GM19467 (cell line): ENCODE data around the gene UVRAG.

Experiments
- ATAC-seq: cut with Tn5 transposase; IDR thresholded peaks from one replicate; pipeline ENCODE4 v1.9.1; 2021; ENCODE audit warnings: mild to moderate bottlenecking, moderate library complexity; ENCODE audit not compliant: unreplicated experiment

The UVRAG gene

DNA sequence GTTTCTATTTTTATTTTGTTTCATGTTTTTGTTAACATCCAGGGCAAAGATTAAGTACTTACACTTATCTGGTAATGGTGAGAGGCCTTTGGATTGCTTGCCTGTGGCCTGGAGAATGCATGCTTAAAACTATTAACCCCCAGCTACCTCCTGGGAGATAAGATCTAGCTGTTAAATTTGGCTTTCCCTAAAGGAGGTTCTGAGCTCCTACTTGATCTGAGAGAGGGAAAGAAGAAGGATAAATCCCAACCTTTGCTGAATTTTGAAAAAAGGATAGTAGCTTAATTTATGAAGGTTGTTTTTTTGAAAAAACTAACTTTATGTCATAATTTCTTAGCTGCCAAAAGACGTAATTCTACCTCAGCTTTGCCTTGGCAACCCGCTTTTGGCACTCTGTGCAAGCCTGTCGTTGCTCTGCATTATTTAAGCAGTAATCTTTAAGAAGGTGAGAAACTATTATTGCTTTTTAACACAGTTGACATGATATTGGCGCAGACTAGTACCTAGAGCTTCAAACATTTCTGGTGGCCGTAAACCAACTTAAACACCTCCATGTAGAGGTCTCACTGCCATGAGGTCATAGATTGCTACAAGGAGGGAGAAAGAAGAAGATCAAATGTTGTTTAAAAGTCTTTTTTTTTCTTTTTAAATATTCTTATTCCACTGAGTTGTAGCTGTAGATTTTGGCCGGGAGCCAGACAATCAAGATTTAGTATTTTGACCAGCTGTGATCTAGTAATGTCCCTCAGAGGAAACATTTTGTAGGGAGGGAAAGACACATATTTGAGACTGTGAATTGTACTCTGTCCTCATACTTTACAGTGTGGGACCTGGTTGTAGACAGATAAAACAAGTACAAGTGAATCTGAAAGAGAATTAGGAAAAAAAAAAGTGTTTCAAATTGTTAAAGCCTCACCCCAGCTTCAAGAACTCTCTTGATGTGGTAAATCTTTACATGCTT, 316.9 kb downstream of the UVRAG start:
- ATAC-seq, result no peak

DNA sequence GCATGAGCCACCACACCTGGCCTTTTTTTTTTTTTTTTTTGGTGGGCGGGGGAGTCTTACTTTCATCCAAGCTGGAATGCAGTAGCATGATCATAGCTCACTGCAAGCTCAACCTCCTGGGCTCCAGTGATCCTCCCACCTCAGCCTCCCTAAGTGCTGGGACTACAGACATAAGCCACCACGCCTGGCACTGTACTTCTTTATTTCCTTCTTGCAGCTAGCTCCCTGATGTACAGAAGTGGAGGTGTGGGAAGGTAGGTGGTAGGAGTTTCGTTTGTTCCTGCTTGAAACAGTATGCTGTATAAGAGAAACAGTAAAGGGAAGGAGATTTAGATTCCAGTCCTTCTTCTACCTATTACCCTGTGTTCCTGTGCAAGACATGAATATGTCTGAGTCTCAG, 319.2 kb downstream of the UVRAG start:
- no peak for ATAC-seq

DNA sequence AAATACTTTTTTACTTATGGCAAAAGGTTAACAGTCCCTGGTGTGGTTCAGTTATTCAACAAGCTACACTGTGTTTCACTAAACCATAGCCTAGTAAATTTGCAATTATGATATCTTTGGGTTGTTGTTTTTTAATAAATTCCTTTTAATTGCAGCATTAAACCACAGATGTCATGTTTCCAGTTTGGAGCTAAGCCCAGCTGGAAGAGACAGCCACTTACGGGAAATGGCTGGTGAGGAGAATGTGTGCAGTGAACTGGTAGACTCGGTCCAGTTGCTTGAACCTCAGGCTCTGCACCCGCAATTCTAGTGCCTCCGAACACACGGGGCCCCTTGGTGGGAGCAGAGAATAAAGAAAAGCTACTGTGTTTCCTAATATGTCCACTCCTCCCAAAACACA, 320.5 kb downstream of the UVRAG start:
- ATAC-seq, result no peak

DNA sequence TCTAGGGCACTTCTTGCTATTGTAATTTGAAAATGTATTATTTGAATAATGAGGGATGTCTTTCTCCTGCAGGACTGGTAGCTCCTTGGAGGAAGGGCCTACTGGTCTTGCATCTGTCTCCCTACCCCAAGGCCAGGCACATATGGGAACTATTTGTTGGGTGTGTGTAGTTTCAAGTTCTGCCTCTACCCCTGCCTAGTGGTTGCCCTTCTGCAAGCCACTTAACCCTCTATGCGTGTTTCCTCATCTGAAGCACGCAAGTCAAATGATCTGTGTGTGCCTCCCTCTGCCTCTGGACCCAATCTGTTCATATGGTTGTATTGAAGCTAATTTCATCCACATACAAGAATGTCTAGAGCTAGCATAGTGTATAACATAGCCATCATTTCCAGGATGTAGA, 324.3 kb downstream of the UVRAG start:
- ATAC-seq, result no peak

DNA sequence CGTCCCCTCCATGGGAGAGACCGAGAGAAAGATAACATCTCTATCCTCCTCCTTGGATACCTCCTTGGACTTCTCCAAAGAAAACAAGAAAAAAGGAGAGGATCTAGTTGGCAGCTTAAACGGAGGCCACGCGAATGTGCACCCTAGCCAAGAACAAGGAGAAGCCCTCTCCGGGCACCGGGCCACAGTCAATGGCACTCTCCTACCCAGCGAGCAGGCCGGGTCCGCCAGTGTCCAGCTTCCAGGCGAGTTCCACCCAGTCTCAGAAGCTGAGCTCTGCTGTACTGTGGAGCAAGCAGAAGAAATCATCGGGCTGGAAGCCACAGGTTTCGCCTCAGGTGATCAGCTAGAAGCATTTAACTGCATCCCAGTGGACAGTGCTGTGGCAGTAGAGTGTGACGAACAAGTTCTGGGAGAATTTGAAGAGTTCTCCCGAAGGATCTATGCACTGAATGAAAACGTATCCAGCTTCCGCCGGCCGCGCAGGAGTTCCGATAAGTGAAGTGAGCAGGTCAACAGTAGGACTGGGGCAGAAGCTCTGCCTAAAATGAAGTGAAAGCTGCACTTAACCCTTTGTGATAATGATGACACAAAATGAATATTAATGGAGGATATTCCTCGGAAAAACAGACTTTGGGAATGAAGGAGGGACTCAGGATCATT, 326.0 kb downstream of the UVRAG start:
- no peak for ATAC-seq

DNA sequence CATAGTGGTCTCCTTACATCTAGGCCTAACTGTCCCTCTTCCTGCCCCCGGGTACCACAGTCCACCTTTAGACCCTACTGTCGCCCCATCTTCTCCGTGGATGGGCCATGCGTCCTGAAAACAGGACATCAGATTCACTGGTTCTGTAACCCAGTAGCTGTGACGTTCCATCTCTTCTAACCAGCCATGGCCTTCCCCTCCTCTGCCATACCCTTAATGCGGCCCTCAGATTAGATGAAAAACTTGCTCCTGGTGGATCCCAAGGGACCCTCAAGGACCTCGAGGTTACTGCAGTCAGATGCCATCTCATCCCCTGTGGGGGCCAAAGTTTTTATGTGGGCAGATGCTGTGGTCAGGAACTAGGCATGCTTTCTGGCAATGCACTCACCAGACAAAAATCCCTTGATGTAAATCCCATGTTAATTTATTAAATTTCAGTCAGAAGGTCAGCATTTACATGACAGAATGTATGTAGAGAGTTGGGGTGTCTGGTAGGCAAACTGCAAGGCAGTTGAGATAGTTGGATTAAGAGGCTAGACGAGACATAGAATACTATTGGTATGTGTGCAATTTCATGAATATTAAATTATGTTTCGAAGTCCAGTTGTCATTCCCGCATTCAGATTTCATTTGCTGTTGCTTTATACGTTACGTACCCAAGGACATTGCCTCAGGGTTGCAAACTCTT, 327.0 kb downstream of the UVRAG start:
- no peak for ATAC-seq

DNA sequence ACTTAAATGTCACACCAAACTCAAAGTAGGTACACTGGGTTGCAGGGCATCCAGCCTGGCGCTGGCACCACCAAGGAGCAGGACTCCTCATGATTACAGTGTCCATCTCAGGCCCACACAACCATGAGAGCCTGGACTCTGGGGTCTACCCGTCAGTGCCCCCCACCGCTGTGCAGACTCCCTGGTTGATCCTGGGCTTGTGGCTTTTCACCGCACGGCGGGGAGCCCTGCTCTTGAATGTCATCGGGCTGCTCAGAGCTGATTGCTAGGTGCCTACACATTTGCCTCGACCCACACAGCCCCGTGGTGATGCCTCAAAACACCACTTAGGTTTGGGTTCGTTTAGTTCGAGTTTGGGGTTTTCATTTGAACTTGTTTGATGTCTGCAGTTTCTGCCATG, 328.3 kb downstream of the UVRAG start:
- no peak for ATAC-seq

DNA sequence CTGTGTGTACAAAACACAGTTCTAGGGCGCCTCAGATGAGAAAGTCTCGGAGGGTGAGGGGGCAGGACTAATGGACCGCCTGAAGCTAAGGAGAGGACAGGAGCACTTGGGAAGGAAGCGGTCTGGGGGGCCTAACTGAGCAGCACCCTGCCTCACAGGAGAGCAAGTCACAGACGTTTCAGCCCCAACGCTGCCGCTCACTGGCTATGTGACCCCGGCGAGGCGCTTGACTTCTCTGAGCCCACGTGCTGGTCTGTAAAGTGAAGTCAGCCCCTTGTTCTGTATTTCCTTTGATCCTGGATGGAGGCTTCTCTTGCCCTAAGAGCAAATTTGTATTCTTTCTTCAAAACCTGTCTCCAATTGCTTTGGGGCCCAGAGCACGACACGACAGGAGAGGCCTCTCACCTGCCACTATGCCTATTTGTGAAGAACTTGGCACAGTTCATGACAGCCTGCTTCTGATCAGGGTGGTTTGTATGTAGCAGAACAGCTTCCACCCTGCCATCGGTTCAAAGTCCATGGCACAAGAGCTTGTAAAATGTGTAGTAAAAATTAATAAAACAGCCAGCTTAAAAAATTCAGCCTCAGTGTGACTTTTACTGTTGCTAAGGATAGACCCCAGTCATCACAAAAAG, 332.2 kb downstream of the UVRAG start:
- no peak for ATAC-seq

DNA sequence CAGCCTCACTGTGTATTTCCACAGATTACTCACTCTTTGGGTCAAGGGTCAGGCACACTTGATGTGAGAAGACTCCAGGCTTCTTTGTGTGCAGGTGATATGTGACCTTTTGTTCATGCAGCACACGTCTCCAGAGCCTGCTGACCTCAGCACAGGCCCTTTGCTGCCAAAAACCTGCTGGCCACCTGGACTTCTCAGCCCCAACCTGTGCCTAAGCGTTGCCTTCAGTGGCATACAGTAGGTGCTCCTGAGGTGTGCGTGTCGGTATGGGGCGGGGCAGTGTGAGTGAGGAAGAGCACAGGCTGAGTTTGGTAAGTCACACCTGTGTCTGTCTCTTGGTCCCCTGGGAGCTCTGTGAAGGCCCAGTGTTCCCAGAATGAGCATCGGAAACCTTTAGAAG, 333.2 kb downstream of the UVRAG start:
- no peak for ATAC-seq

DNA sequence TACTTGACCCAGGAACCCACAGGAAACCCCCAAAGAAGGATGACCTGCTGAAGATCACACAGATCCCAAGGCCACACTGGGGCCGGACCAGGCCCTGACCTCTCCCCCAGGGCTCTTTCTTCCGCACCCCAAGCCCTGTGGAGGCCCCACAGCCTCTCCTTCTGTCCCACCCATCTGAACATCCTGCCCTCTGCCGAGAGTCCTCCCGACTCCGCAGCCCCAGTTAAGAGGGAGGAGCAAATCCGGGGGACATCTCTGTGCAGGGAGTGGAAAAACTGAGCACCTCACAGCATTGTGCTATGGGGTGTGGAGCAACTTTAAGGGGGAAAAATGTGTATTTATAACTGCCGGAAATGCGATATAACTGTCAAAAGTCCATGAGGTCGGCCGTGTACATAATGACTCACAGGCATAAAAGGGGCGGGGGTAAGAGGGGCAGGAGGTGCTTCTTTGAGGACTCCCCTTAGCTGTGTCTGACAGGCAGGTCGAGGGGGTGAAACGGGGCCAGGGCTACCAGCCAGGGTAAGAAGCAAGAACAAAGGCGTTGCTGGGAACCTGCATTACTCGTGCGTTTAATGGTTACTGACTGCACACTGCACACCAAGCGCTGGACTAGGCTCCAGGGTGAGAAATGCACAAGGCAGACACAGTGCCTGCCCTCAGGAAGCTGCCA, 334.1 kb downstream of the UVRAG start:
- ATAC-seq, result no peak

DNA sequence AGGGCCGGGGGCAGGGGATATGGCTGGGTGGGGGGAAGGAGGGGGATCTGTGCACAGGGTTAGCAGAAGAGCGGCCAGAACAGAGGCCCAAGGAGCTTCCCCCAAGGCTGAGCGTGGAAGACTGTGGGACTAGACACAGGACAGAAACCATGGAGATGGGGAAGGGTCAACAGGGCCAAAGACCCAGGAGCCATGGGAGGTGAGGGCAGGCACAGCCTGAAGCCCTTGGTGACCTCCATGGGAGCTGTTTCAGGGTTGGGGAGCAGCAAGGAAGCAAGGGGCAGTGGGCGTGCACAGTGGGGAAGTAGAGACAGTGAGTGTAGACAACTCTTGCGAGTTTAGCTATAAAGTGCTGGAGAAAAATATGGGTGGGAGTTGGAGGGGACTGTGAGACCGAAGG, 334.7 kb downstream of the UVRAG start:
- no peak for ATAC-seq

DNA sequence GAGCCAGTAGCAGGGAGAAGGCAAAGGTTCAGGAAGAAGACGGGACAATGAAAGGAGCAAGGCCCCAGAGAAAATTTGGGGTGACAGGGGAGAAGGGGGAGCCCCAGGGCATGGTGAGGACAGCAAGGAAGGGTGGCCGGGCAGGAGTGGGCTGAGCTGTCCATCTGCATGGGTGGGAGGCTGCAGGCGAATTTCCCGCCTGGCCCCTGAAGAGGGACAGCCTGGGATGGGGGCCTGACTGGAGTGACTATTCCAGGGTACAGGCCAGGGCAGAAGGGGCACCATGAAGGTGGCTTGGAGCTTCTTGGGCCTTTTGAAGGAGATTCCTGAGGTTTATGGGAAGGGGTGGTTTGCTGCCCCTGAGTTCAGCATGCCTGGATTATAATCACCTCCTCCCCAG, 335.1 kb downstream of the UVRAG start:
- no peak for ATAC-seq

DNA sequence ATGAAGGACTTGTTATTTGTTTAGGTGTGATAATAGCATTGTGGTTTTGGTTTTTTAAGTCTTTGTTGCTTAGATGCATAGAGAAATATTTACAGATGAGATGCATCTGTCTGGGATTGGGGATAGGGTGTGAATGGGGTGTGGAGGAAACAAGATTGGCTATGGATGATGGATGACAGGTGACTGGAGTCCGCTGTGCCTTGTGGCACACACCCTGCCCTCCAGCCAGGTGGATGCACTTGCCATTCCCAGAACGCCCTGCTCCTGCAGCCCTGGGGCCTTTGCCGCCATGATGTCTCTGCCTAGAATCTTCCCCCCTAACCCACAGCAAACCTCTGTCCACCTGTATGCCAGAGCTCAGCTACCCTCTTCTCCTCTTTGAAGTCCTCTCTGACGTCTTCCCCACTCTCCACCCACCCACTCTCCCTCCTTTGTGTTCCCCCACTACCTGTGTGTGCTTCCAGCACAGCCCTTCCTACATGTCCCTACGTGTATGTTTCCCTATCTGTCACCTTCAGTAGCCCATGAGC, 336.6 kb downstream of the UVRAG start:
- ATAC-seq, result no peak

DNA sequence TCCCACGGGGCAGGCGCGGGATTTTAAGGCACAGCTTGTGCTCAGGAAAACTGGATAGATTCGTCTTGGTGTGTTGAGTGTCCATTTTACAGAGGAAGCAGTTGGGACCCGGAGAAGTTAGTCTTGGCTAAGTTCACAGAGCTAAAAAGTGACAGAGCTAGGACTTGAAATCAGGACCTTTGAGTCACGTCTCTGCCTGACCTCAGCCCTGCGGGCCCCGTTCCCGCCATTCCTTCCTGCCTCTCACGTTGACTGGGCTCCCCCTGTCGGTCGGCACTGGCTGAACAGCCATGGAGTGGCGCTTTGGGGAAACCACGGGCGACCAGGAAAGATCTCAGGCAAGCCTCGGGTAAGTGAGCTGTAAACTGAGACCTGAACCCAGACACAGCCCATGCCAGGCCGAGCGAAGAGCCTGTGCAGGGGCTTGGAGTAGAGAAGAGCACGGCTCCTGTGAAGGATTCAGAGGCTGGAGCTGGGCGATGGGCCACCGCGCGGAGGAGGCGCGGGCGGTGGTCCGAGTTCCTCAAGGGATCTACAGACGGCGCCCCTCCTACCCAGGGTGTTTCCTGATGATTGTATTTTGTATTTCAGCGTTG, 337.2 kb downstream of the UVRAG start:
- ATAC-seq, result peak; percentile 60

DNA sequence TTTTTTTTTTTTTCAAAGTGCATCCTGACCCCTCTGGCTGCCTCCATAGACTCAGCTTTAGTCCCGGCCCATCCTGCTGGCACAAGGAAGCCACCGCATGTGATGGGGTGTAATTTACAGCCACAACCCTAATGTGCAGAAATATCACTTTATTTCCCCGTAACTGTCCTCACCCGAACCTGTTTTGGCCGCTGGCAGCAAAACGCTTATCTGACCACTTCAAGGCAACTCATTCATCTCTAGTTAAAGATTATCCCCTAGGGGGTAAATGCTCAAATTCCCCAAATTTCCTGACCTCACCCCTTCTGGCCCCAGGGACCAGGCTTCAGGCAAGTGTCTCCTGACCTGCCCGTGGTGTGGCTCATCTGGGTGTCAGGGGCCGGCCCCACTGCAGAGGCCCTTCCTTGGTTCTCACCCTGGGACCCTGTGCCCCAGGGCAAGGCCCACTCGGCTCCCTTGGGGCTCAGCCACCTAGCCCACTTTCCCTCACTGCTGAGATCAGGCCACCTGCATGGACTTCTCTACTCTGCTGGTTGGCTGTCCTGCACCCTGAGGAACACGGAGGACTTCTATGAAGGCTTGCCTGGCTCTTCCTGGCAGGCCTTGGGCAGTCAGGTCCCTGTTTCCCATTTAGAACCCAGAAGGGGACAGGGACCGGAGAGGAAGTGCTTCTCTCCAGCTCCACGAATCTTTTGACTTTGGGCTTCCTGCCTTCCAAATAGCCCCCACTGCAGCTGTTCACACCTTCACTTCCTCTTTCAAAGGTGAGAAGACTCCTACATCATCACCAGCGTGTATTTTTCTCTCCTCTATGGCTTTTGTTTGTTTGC, 337.9 kb downstream of the UVRAG start:
- ATAC-seq, result no peak

DNA sequence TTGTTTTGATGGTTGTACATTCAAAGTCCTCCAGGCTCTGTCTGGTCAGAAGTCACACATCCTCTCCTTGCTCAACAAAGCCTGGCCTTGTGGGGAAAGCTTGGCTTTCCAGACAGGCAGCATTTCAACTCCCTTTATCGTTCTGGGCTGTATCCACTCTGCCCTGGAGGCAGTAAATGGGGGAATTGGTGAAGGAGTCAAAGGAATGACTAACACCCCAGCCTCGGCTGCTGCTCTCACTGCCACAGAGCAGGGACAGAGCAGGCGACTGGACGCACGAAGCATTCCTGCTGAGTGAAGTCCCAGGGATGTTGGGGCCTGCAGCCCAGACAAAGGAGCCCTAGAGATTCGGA, 338.5 kb downstream of the UVRAG start:
- no peak for ATAC-seq

DNA sequence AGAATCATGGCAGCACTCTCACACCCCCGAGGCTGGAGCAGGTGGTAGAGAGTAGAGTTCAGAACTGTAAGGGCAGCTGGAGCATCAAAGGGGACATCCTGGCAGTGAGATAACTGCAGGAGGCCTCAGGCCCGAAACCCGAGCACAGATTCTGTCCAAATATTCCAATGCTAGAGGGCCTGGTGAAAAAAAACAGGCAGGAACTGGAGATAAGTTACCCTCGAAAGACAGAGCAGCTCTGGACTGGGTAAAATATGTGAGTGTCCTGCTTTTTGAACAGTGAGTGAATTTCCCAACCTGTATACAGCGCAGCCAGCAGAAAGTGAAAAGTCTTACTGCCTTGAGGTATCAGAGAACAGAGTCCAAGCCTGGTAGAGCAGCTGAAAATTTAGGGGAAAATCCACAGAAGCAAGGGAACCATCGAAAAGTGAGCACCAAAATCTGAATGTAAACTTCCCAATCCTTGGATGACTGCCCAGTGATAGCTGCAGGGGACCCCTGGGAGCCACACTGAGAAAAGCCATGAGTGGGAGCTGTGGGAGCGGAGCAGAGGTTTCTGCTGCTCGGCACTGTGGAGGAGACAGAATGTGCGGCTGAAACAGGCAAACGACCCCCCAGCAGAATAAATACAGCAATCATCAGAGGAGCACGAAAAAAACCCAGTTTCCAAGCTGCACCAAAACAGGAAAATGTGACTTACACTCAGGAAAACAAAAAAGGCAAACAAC, 340.7 kb downstream of the UVRAG start:
- no peak for ATAC-seq

DNA sequence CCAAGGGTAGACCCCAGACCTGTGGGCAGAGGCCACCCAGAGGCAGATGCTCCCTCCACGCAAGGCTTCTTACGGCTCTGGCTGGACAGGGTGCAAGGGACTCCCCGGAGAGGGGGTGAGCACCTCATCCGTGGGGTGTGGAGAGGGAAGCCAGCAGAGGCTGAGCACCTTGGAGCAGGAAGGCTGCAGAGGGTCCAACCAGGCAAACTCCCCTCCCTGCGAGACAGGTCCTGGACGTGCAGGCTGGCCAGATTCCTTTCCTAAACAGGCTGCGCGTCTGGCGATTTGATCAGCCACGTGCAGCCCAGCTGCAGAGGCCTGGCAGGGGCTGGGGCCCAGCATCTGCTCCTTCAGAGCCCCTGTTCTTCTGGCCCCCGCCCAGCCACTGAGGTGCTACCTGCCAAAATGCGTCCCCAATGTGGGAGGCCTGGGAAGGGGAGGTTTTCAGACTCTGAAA, 342.0 kb downstream of the UVRAG start:
- ATAC-seq, result no peak

DNA sequence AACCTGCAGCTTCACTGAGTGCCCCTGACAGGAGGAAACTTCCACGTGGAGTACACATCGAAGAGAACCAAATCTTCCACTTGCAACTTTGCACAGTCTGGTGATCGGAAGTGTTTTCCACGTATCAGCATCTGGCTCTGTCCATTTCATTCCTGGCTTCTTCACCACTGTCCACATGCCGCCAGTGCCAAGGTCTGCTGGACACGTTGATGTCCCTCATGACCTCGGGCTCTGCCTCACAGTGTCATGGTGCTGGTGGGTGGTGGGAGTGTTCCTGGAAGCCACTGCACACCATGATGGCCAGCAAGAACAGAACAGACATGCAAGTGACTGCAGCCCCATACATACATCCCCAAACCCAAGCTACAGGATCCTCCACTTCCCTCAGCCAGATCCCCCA, 342.9 kb downstream of the UVRAG start:
- ATAC-seq, result no peak
